ENCODE measurements around the gene IGFBP3.

IGFBP3 gene

DNA sequence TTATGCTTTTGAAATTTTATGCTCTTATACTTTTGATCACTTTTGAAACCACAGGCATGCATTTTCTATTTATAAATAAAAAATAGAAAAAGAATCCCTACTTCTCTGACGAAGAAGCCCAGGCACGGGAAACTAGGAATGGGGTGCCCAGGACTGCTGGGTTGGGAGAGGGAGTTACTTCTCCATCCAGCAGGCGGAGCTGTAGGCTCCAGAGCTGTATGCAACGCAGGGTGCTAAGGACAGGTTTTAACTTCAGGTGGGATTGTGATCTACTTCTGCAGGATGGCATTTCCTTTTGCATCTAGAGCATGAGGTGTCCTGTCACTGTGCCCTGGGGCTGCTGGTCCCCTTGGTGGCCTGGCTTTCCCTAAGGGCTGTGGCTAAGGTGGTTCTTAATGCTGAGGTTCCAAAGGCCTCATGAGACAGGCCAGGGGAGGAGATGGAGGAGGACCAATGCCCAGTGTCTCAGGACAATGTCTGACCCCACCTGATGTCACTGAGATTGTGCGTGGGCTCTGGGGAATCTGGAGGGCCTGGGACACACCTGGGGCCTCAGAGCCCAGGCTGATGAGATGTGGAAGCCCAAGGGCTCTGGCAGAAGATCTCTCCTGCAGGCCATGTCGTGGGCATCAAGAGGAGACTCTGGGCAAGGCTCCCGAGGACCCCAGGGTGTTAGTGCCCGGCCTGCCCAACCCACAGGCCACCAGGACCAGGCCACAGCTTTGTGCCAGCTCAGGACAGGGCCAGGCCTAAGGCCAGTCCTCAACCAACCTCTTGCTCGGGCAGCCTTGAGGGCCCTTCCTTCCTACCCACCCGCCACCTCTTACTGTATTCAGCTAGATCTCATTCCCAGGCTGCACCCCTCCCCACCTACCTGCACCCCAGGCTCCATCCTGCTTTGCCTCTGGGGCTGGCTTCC, 48.7 kb downstream of the IGFBP3 start:
- no peak for DNase-seq

GRCh38 chr7:45869426-45869825, 51.6 kb downstream of the IGFBP3 start:
- DNase-seq = no peak

DNA sequence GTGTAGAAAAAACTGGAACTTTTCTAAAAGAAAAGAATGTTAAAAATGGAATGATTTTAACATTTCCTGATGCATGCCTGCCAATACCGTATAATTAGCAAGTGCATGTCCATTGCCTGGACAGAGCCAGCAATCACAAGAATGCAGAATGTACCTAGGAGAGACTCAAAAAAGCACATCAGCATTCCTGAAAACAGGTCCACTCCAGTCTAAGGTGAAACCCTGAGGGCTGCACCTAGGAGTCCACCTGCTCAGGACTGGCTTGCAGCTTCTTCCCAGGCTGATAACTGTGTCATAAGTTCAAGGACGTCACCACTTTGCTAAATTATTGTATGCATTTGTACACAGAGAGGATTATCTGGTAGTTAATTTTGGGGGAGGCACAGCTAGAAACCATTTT, 53.6 kb downstream of the IGFBP3 start:
- DNase-seq = no peak

DNA sequence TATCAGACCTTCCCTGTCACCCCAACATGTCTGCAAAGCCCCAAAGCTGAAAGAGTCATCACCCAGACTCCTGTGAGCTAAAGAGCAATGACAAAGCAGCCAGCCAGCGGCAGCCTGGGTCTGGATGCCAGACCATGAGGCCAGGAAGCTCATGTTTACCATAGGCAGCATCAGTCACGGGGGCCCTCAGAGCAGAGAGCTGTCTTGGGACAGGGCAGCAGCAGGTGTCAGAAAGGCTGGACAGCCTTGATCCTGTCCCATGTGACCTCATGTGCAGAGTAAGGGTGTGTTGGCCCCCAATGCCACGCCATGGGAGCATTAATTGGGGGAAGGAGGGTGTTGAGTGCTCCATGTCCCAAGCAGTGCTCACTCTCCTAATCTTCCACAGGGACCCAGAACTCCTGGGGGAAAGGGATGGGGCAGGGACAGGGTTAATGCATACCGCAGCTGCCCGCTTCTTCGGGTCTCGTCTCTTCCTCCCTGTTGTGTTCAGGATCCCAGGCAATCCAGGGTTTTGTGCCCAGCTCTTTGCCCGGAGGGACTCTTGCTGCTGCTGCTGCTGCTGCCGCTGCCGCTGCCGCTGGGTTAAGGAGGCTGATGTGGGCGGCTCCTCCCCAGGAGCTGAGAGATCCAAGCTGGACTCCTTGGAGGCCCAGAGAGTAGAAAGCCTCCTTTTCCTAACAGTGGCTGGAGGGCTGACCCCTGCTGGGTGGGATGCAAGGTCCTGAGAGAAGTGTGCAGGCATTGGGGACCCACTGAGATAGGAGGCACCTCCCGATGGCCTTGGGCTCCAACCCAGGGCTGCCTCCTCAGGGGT, 55.3 kb downstream of the IGFBP3 start:
- no peak for DNase-seq

- DNase-seq = no peak
Observed at GRCh38 chr7:45863715-45864114, 57.4 kb downstream of the IGFBP3 start.
